Measurements from ENCODE around the gene BPIFB3.
"Not testable (repeated sequence)": the region's sequence is repeated elsewhere in the genome, so short reads cannot be mapped to it uniquely, and the experiment has no call there.

BPIFB3 gene

GRCh38 chr20:33113387-33113908, 59.7 kb downstream of the BPIFB3 start:
- TF ChIP-seq POLR2AphosphoS5 (IDR thresholded peaks at IDR 0.05; ENCODE audit: borderline replicate concordance, low read depth, low read length) = no peak
- no peaks in the 10 kb centered on the region for H3K9me3 ChIP-seq (ENCODE audit: low read depth, low read length)
- H3K36me3 ChIP-seq (ENCODE audit: insufficient read depth, low read length) = no peaks in the 10 kb centered on the region
- no peak overlapping the region for H3K27ac ChIP-seq
- no peak overlapping the region for H3K9ac ChIP-seq (ENCODE audit: insufficient read length)
- no peak overlapping the region for H3K4me3 ChIP-seq
- no peak for DNase-seq (ENCODE audit: low read depth, low spot score)

GRCh38 chr20:33115501-33115900, 61.8 kb downstream of the BPIFB3 start:
- not testable (repeated sequence) for H3K27ac ChIP-seq; DNase-seq (ENCODE audit: low read depth, low spot score); H3K4me3 ChIP-seq; H3K9me3 ChIP-seq (ENCODE audit: low read depth, low read length); H3K36me3 ChIP-seq (ENCODE audit: insufficient read depth, low read length); H3K9ac ChIP-seq (ENCODE audit: insufficient read length)

- Histone ChIP-seq H3K4me3 (no peak overlapping the region), H3K9ac (ENCODE audit: insufficient read length) (no peak overlapping the region), H3K27ac (no peak overlapping the region), H3K36me3 (ENCODE audit: insufficient read depth, low read length) (no peaks in the 10 kb centered on the region), H3K9me3 (ENCODE audit: low read depth, low read length) (no peaks in the 10 kb centered on the region)
- no peak for DNase-seq (ENCODE audit: low read depth, low spot score)
- no peak for TF ChIP-seq POLR2AphosphoS5 (IDR thresholded peaks at IDR 0.05; ENCODE audit: borderline replicate concordance, low read depth, low read length)
- no peak for TF ChIP-seq EZH2 (IDR thresholded peaks at IDR 0.05)
- TF ChIP-seq FOXP2 (optimal IDR thresholded peaks at IDR 0.05; ENCODE audit: control extremely low read depth, extremely low read length, insufficient read depth) = no peak
Observed at GRCh38 chr20:33119725-33120720, 66.3 kb downstream of the BPIFB3 start.

- Histone ChIP-seq H3K4me3 (no peak overlapping the region), H3K36me3 (ENCODE audit: insufficient read depth, low read length) (no peaks in the 10 kb centered on the region), H3K27ac (no peak overlapping the region), H3K9me3 (ENCODE audit: low read depth, low read length) (no peaks in the 10 kb centered on the region), H3K9ac (ENCODE audit: insufficient read length) (no peak overlapping the region)
- DNase-seq (ENCODE audit: low read depth, low spot score) = no peak
- TF ChIP-seq FOXP2 (optimal IDR thresholded peaks at IDR 0.05; ENCODE audit: control extremely low read depth, extremely low read length, insufficient read depth) = no peak
- TF ChIP-seq EZH2 (IDR thresholded peaks at IDR 0.05) = no peak
- no peak for TF ChIP-seq POLR2AphosphoS5 (IDR thresholded peaks at IDR 0.05; ENCODE audit: borderline replicate concordance, low read depth, low read length)
Observed at GRCh38 chr20:33120934-33121333, 67.2 kb downstream of the BPIFB3 start.

GRCh38 chr20:33122297-33122696, 68.6 kb downstream of the BPIFB3 start:
- not testable (repeated sequence) for H3K27ac ChIP-seq; H3K36me3 ChIP-seq (ENCODE audit: insufficient read depth, low read length); DNase-seq (ENCODE audit: low read depth, low spot score); H3K9me3 ChIP-seq (ENCODE audit: low read depth, low read length); H3K9ac ChIP-seq (ENCODE audit: insufficient read length); H3K4me3 ChIP-seq

Measured in SK-N-MC (cell line).